SU-DHL-6 (cell line): Measurements from ENCODE around the gene CDCP2.

Experiments
- H2AFZ ChIP-seq: fragments of 200-600 bp; sonication (generic); 2 replicates; pipeline ENCODE4 v1.6.1; 2014; ENCODE audit warnings: low read depth, mild to moderate bottlenecking, moderate library complexity, mixed read lengths, antibody characterized with exemption, low read length; ENCODE audit not compliant: severe bottlenecking
- H3F3A ChIP-seq: fragments of 200-600 bp; shearing (Covaris generic); 2 replicates; pipeline ENCODE4 v1.6.0; 2016; ENCODE audit warnings: antibody characterized with exemption, mild to moderate bottlenecking; ENCODE audit not compliant: insufficient read depth
- H3K27ac ChIP-seq: fragments of 200-600 bp; sonication (generic); 2 replicates; pipeline ENCODE4 v1.5.1; 2016; ENCODE audit warnings: low read depth, mild to moderate bottlenecking, low read length, moderate library complexity, mixed read lengths
- H3K27me3 ChIP-seq: fragments of 200-600 bp; sonication (generic), shearing (Covaris generic); 2 replicates; pipeline ENCODE4 v1.6.0; 2014; ENCODE audit warnings: mild to moderate bottlenecking, low read length
- H3K36me3 ChIP-seq: fragments of 200-600 bp; sonication (generic); 2 replicates; pipeline ENCODE4 v1.6.1; 2014; ENCODE audit warnings: mild to moderate bottlenecking, low read length, mixed read lengths
- H3K4me2 ChIP-seq: fragments of 300-600, 200-600 bp; shearing (Covaris generic), sonication (generic); 2 replicates; pipeline ENCODE4 v1.6.0; 2014; ENCODE audit warnings: low read length, low read depth, mild to moderate bottlenecking; ENCODE audit not compliant: poor library complexity, severe bottlenecking
- H3K4me3 ChIP-seq: fragments of 200-600 bp; sonication (generic); 2 replicates; pipeline ENCODE4 v1.5.1; 2014; ENCODE audit warnings: antibody characterized with exemption, low read length, mild to moderate bottlenecking, mixed read lengths; ENCODE audit not compliant: insufficient read depth, poor library complexity, severe bottlenecking
- H3K79me2 ChIP-seq: fragments of 200-600 bp; sonication (generic); 2 replicates; pipeline ENCODE4 v1.6.1; 2014; ENCODE audit warnings: mild to moderate bottlenecking, low read length, moderate library complexity; ENCODE audit not compliant: insufficient read depth
- H3K9ac ChIP-seq: fragments of 200-600 bp; sonication (generic); 2 replicates; pipeline ENCODE4 v1.7.0; 2014; ENCODE audit warnings: mild to moderate bottlenecking, low read length
- H3K9me2 ChIP-seq: fragments of 200-600 bp; sonication (generic); replicated peaks from 2 replicates; pipeline ENCODE4 v1.6.1; 2014; ENCODE audit warnings: low read length; ENCODE audit not compliant: insufficient read depth
- H3K9me3 ChIP-seq: fragments of 200-600 bp; sonication (generic); 2 replicates; pipeline ENCODE4 v1.6.1; 2014; ENCODE audit warnings: low read length, mixed read lengths; ENCODE audit not compliant: insufficient read depth
- H4K20me1 ChIP-seq: fragments of 200-600 bp; sonication (generic); 2 replicates; pipeline ENCODE4 v1.6.1; 2014; ENCODE audit warnings: low read depth, mild to moderate bottlenecking, antibody characterized with exemption, low read length, moderate library complexity, mixed read lengths
- CTCF ChIP-seq: fragments of 200-600 bp; sonication (generic); IDR thresholded peaks from one replicate; pipeline ENCODE4 v1.5.1; 2017; ENCODE audit warnings: antibody characterized with exemption, mild to moderate bottlenecking, low read length, moderate library complexity; ENCODE audit not compliant: insufficient read depth, poor library complexity, severe bottlenecking
- EZH2phosphoT487 ChIP-seq: fragments of 200-600 bp; sonication (generic), shearing (Covaris generic); conservative IDR thresholded peaks from 2 replicates; pipeline ENCODE4 v1.6.1; 2018; ENCODE audit warnings: mild to moderate bottlenecking, antibody characterized with exemption, low read length, moderate library complexity, mixed read lengths

Gene CDCP2

GRCh38 chr1:54132495-54132894 is 20.3 kb downstream of the CDCP2 start:
- TF ChIP-seq CTCF: no peak
- TF ChIP-seq EZH2phosphoT487: no peak
- no peaks in the 10 kb centered on the region for H3K79me2 ChIP-seq
- H3K4me2 ChIP-seq: no peak overlapping the region
- no peaks in the 10 kb centered on the region for H3F3A ChIP-seq
- H4K20me1 ChIP-seq: no peaks in the 10 kb centered on the region
- H3K4me3 ChIP-seq: no peak overlapping the region
- H3K36me3 ChIP-seq: no peaks in the 10 kb centered on the region
- no peak overlapping the region for H2AFZ ChIP-seq
- H3K9me2 ChIP-seq: no peaks in the 10 kb centered on the region
- H3K9me3 ChIP-seq: no peaks in the 10 kb centered on the region
- H3K9ac ChIP-seq: no peak overlapping the region
- H3K27me3 ChIP-seq: no peaks in the 10 kb centered on the region
- H3K27ac ChIP-seq: no peak overlapping the region

- no peak overlapping the region for H3K4me3 ChIP-seq
- no peaks in the 10 kb centered on the region for H3K79me2 ChIP-seq
- TF ChIP-seq EZH2phosphoT487 (no peak), CTCF (no peak)
- H3K27me3 ChIP-seq: no peaks in the 10 kb centered on the region
- H2AFZ ChIP-seq: no peak overlapping the region
- no peak overlapping the region for H3K4me2 ChIP-seq
- H3K9ac ChIP-seq: no peak overlapping the region
- no peaks in the 10 kb centered on the region for H3K9me3 ChIP-seq
- no peak overlapping the region for H3K27ac ChIP-seq
- no peaks in the 10 kb centered on the region for H3F3A ChIP-seq
- H3K36me3 ChIP-seq: no peaks in the 10 kb centered on the region
- H4K20me1 ChIP-seq: no peaks in the 10 kb centered on the region
- no peaks in the 10 kb centered on the region for H3K9me2 ChIP-seq
These were observed 21.4 kb downstream of the CDCP2 start for GRCh38 chr1:54131419-54131818.

GRCh38 chr1:54129858-54130257 is 22.9 kb downstream of the CDCP2 start:
- Histone ChIP-seq H3K4me2 (no peak overlapping the region), H4K20me1 (no peaks in the 10 kb centered on the region), H3K27me3 (no peaks in the 10 kb centered on the region), H3K4me3 (no peak overlapping the region), H2AFZ (no peak overlapping the region), H3K9me2 (no peaks in the 10 kb centered on the region), H3K9me3 (no peaks in the 10 kb centered on the region), H3K9ac (no peak overlapping the region), H3K27ac (no peak overlapping the region), H3K36me3 (no peaks in the 10 kb centered on the region), H3F3A (no peaks in the 10 kb centered on the region), H3K79me2 (no peaks in the 10 kb centered on the region)
- TF ChIP-seq EZH2phosphoT487 (no peak), CTCF (no peak)
